Immature natural killer cell (primary cell): ENCODE measurements around the gene OR14K1. TPM values are rescaled to one million over a fixed set of nuclear protein-coding genes. Genes with fewer than 3 reads are reported as not detected.

Experiments used
- DNase-seq, 3 donors: peaks; one replicate each; pipeline ENCODE4 v3.0.0; 2022; ENCODE audit warnings: mixed read lengths in 1 of 3
- H3K27ac Mint-ChIP-seq, 6 donors: one replicate each; pipeline ENCODE4 v1.8.0; 2020; ENCODE audit warnings: mixed read lengths in 6 of 6, mild to moderate bottlenecking in 5 of 6, inconsistent platforms in 4 of 6, moderate library complexity in 3 of 6
- H3K27me3 Mint-ChIP-seq, 3 donors: one replicate each; pipeline ENCODE4 v1.8.0; 2020 to 2021; ENCODE audit warnings: low read depth in 3 of 3, mild to moderate bottlenecking in 3 of 3, mixed read lengths in 3 of 3, moderate library complexity in 3 of 3, inconsistent platforms in 1 of 3
- H3K36me3 Mint-ChIP-seq, 3 donors: one replicate each; pipeline ENCODE4 v1.8.0; 2020; ENCODE audit warnings: mixed read lengths in 3 of 3, inconsistent platforms in 2 of 3, mild to moderate bottlenecking in 2 of 3
- H3K4me1 Mint-ChIP-seq, 2 donors: one replicate each; pipeline ENCODE4 v1.8.0; 2020; ENCODE audit warnings: inconsistent platforms in 2 of 2, mild to moderate bottlenecking in 2 of 2, mixed read lengths in 2 of 2, moderate library complexity in 1 of 2
- H3K4me3 Mint-ChIP-seq, 5 donors: one replicate each; pipeline ENCODE4 v1.8.0; 2020; ENCODE audit warnings: mild to moderate bottlenecking in 5 of 5, mixed read lengths in 5 of 5, inconsistent platforms in 3 of 5, moderate library complexity in 3 of 5
- H3K9me3 Mint-ChIP-seq, 6 donors: one replicate each; pipeline ENCODE4 v1.8.0; 2020; ENCODE audit warnings: mild to moderate bottlenecking in 6 of 6, mixed read lengths in 6 of 6, inconsistent platforms in 4 of 6, moderate library complexity in 3 of 6
- polyA plus RNA-seq, 3 donors: library from polyadenylated mRNA; unstranded; fragments of 300-500 nt; fragmentation: Illumina TruSeq; gene quantifications; one replicate each; pipeline ENCODE4 v1.2.3, GENCODE V29; 2021

Gene OR14K1
- polyA plus RNA-seq, 3 donors from 2014 or later = not detected

- Mint-ChIP-seq H3K27me3 (peaks cover 0 to 2% (median 0%) of the 10 kb centered on the region in 3 donors), H3K36me3 (no peaks in the 10 kb centered on the region), H3K9me3 (peaks cover 0 to 5% (median 2%) of the 10 kb centered on the region in 6 donors), H3K4me3 (no peak within 1 kb of the TSS), H3K4me1 (no peaks in the 10 kb centered on the region), H3K27ac (no peak within 1 kb of the TSS)
- no peak for DNase-seq
These were observed 22.0 kb downstream of the OR14K1 start, which contains the start of gene OR1C1 for GRCh38 chr1:247760456-247760855. Gene OR1C1 (minus strand): TSS chr1:247760556. CDS start chr1:247758406, 2,150 bp downstream.

GRCh38 chr1:247769603-247770002, 31.2 kb downstream of the OR14K1 start:
- Mint-ChIP-seq H3K4me1 (no peaks in the 10 kb centered on the region), H3K27me3 (peaks cover 0 to 2% (median 0%) of the 10 kb centered on the region in 3 donors), H3K4me3 (no peak overlapping the region), H3K27ac (no peak overlapping the region), H3K9me3 (peaks cover 0 to 10% (median 3%) of the 10 kb centered on the region in 6 donors), H3K36me3 (no peaks in the 10 kb centered on the region)
- no peak for DNase-seq

Other genes with a start within 250 kb of the OR14K1 start
- not detected for gene OR2C3, start 202.2 kb upstream of the OR14K1 start, polyA plus RNA-seq
- under 1 TPM in 2 of 3 donors, not detected in 1; 0.07 to 0.32 TPM for gene GCSAML, start 189.5 kb upstream of the OR14K1 start, polyA plus RNA-seq
- gene OR2G2, start 150.3 kb upstream of the OR14K1 start, polyA plus RNA-seq = not detected
- not detected for gene OR2G3, start 133.0 kb upstream of the OR14K1 start, polyA plus RNA-seq
- gene OR13G1, start 58.9 kb upstream of the OR14K1 start, polyA plus RNA-seq = not detected
- not detected for gene OR6F1, start 22.0 kb upstream of the OR14K1 start, polyA plus RNA-seq
- gene OR14A2, start 9.5 kb downstream of the OR14K1 start, polyA plus RNA-seq = not detected
- not detected for gene OR1C1, start 21.9 kb downstream of the OR14K1 start, polyA plus RNA-seq
- gene OR14A16, start 85.5 kb downstream of the OR14K1 start, polyA plus RNA-seq = not detected
- not detected for gene OR11L1, start 103.3 kb downstream of the OR14K1 start, polyA plus RNA-seq
- gene TRIM58, start 118.6 kb downstream of the OR14K1 start, polyA plus RNA-seq = 1 to 10 TPM; 1.1 to 2.3 (median 1.5) TPM
- under 1 TPM in 2 of 3 donors, not detected in 1; 0.55 to 0.82 TPM for gene OR2W3, start 157.0 kb downstream of the OR14K1 start, polyA plus RNA-seq
- not detected for gene OR2T8, start 181.6 kb downstream of the OR14K1 start, polyA plus RNA-seq
- gene OR2AJ1, start 186.3 kb downstream of the OR14K1 start, polyA plus RNA-seq = not detected
- gene OR2L8, start 210.2 kb downstream of the OR14K1 start, polyA plus RNA-seq = not detected
- not detected for gene OR2AK2, start 226.6 kb downstream of the OR14K1 start, polyA plus RNA-seq